ENCODE measurements around the gene HCRTR1. TPM values are rescaled to one million over a fixed set of nuclear protein-coding genes. Genes with fewer than 3 reads are reported as not detected.
A peak's percentile ranks its signal among the peaks of the same experiment; 100 is the strongest.

HCRTR1 gene
- not detected for total RNA-seq
- total RNA-seq (2013): not detected
- total RNA-seq: 0 to 0.20 (median 0) reads per million in 29 experiments

DNA sequence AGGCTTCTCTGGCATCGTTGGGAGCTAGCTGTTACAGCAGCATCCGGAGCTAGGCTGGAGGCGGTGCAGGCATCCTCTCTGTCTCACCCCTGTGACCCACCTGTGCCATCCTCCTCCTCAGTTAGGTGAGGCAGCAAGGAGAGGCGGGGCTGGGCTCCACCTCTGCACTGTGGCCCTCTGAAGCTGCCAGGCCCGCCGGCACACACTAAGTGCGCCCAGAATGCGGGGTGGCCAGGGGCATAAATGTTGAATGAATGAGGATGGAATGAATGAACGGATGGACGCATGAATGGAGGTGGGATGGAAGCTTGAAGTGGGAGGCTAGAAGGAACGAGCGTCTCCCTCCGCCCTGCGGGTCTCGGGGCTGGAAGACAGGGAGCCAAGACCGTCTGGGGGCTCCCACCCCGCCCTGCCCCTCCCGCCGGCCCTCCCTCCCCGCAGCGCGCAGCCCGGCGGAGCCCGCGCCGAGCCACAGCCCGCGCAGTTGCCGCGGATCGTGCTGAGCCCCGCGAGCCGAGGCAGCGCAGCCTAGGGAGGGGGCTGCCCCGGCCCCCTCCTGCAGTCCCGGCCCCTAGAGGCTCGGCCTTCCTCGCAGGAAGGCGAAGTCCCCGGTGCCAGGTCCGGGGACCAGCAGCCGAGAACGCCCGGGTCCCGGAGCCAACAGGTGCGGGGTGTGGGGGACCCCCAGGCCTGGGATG is at the start of gene HCRTR1:
Gene HCRTR1, plus strand, starts transcription at position 472 of the 698 bp plus-strand sequence. CDS start 1,504 bp downstream, outside the sequence.
- peaks cover 2 to 64% of the 10 kb centered on the region in 2 experiments for H3K27me3 ChIP-seq (replicated peaks in 1 of 2; ENCODE audit: control insufficient read depth in 2 of 2, extremely low read depth in 1 of 2, insufficient read depth in 2 of 2, low read length in 1 of 2)
- ChIA-PET POLR2A (no interaction called here), CTCF (interaction anchor here in 1 of 2 donors (0.6 kb wide), 1 partner anchor 75 kb away, joined by 7 read pairs; no protein-coding TSS in a partner anchor)
- no peak within 1 kb of the TSS for H3K27ac ChIP-seq (ENCODE audit: low read length)
- H3K27me3 Mint-ChIP-seq: peaks cover 23 to 37% of the 10 kb centered on the region in 2 donors
- no peak within 1 kb of the TSS for H3K27ac Mint-ChIP-seq
- WGBS (ENCODE audit: insufficient coverage): 17% methylated on average over 34 of the region's 48 CpGs
- no peaks in the 10 kb centered on the region for H3K9me3 Mint-ChIP-seq
- H3K36me3 ChIP-seq (ENCODE audit: control insufficient read depth in 2 of 2, extremely low read depth in 1 of 2, insufficient read depth in 1 of 2, low read length in 1 of 2): no peaks in the 10 kb centered on the region
- ATAC-seq (replicated peaks in 1 of 4) (peak; percentile 16 to 42 (median 41)), DNase-seq (peak in 1 of 35 experiments; percentile 7)
- no peaks in the 10 kb centered on the region for H3K9me3 ChIP-seq
- H3K36me3 Mint-ChIP-seq: peaks cover 4% of the 10 kb centered on the region
- H3K4me1 ChIP-seq (ENCODE audit: control insufficient read depth in 1 of 2, extremely low read depth in 1 of 2, insufficient read depth in 2 of 2, low read length in 2 of 2): peaks cover 0 to 14% of the 10 kb centered on the region in 2 experiments
- peak within 1 kb of the TSS; percentile 34 to 57 for H3K4me3 ChIP-seq (ENCODE audit: control insufficient read depth in 1 of 2, extremely low read depth in 1 of 2, low read length in 1 of 2)
- H3K4me3 Mint-ChIP-seq: peak within 1 kb of the TSS; percentile 61 to 74 (median 63)
- peaks cover 4 to 12% (median 5%) of the 10 kb centered on the region in 3 donors for H3K4me1 Mint-ChIP-seq

DNA sequence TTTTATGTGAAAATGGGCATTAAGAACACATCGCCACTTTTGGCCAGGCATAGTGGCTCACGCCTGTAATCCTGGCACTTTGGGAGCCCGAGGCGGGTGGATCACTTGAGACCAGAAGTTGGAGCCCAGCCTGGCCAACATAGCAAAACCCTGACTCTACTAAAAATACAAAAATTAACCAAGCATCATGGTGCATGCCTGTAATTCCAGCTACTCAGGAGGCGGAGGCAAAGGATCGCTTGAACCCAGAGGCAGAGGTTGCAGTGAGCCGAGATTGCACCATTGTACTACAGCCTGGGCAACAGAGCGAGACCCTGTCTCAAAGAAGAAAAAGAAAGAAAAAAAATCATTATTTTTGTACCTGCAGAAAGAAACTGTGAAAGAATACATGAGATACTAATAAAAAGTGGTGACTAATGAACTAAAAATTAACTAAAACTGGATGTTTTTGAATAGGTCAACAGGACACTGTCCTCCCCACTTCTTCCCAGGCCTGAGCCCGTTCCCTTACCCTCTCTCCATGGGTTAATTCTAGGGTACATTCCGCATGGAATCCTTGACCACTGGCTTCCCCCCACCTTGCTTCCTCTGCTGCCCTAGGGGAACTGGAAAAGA is 49.4 kb upstream of the HCRTR1 start:
- Histone ChIP-seq H3K36me3 (ENCODE audit: control insufficient read depth in 2 of 2, extremely low read depth in 1 of 2, insufficient read depth in 1 of 2, low read length in 1 of 2) (no peaks in the 10 kb centered on the region), H3K9me3 (no peaks in the 10 kb centered on the region), H3K27ac (ENCODE audit: low read length) (no peak overlapping the region), H3K27me3 (replicated peaks in 1 of 2; ENCODE audit: control insufficient read depth in 2 of 2, extremely low read depth in 1 of 2, insufficient read depth in 2 of 2, low read length in 1 of 2) (peaks cover 0 to 34% of the 10 kb centered on the region in 2 experiments), H3K4me1 (ENCODE audit: control insufficient read depth in 1 of 2, extremely low read depth in 1 of 2, insufficient read depth in 2 of 2, low read length in 2 of 2) (no peaks in the 10 kb centered on the region), H3K4me3 (ENCODE audit: control insufficient read depth in 1 of 2, extremely low read depth in 1 of 2, low read length in 1 of 2) (no peak overlapping the region)
- H3K9me3 Mint-ChIP-seq: no peaks in the 10 kb centered on the region
- DNase-seq: no peak
- CTCF ChIA-PET: interaction anchor here in 1 of 2 donors (0.6 kb wide), 1 partner anchor 221 kb away, joined by 4 read pairs; no protein-coding TSS in a partner anchor
- POLR2A ChIA-PET: interaction anchor here in 1 of 2 donors (0.5 kb wide), 1 partner anchor 604 kb away, joined by 5 read pairs; no protein-coding TSS in a partner anchor
- 94% methylated on average over 8 of the region's 10 CpGs for whole genome bisulfite sequencing (ENCODE audit: insufficient coverage)
- H3K4me1 Mint-ChIP-seq: no peaks in the 10 kb centered on the region
- H3K4me3 Mint-ChIP-seq: no peak overlapping the region
- peaks cover 6 to 22% of the 10 kb centered on the region in 2 donors for H3K27me3 Mint-ChIP-seq
- H3K27ac Mint-ChIP-seq: no peak overlapping the region
- ATAC-seq (replicated peaks in 1 of 4): no peak
- no peaks in the 10 kb centered on the region for H3K36me3 Mint-ChIP-seq

DNA sequence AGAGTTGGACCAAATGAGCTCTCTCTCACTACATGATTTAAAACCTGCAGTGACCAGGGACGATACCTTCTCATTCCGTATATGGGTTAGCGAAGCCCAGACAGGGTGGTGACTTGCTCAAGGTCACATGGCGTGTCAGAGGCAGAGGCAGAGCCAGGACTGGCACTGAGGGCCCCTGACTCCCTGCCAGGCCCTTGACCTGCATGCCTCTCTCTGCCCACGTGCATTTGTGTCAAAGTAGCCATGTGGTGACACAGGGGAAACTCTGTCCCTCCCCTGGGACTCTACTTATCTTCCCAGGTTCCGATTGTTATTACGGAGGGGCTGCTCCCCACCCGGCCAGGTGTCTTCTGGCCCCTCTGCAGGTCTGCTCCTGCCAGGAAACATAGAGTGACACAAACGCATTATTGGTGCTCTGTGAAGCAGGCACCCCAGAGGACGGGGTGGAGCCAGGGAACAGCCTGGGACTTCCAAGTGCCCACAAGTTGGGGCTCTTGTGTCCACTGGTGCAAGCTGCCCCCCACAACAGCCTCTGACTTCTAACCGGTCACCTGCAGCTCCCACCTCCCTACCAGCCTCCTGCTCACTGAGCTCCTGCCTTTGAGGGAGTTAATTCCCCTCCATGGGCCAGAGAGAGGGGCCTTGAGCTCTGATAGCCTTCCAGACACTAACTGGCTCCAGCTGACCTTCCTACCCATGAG is 48.4 kb upstream of the HCRTR1 start:
- no peak overlapping the region for H3K27ac Mint-ChIP-seq

DNA sequence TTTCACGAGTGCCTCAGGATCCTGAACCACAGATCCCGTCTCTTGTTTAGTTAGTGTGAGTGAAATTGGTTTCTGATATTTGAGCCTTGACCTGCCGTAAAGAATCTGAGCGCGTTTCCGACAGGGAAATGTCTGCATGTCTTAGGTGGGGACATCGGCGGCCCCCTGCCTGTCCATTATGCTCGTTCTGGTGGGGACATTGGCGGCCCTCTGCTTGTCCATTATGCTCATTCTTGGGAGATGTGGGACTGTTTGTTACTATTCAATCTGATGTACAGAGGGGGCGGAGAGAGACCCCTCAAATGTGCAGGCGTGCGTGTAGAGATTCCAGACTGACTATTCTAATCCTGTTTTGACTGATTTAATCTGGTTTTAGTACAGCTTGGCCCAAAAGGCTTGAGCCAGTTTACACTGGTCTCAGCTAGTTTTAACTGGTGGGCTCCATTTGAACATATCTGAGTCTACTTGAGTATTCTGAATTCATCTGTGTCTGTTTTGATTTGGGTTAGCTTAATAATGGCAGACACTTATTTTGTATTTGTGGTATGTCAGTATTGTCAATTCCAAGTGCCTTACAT is 47.8 kb upstream of the HCRTR1 start:
- no peak overlapping the region for H3K27ac ChIP-seq (ENCODE audit: low read length)
- H3K36me3 Mint-ChIP-seq: no peaks in the 10 kb centered on the region
- whole genome bisulfite sequencing (ENCODE audit: insufficient coverage): 93% methylated on average over 10 of the region's 13 CpGs
- no peaks in the 10 kb centered on the region for H3K4me1 Mint-ChIP-seq
- H3K36me3 ChIP-seq (ENCODE audit: control insufficient read depth in 2 of 2, extremely low read depth in 1 of 2, insufficient read depth in 1 of 2, low read length in 1 of 2): no peaks in the 10 kb centered on the region
- H3K27me3 ChIP-seq (replicated peaks in 1 of 2; ENCODE audit: control insufficient read depth in 2 of 2, extremely low read depth in 1 of 2, insufficient read depth in 2 of 2, low read length in 1 of 2): peaks cover 0 to 38% of the 10 kb centered on the region in 2 experiments
- ChIA-PET POLR2A (no interaction called here), CTCF (no interaction called here)
- no peak overlapping the region for H3K4me3 Mint-ChIP-seq
- DNase-seq: no peak
- H3K9me3 Mint-ChIP-seq: no peaks in the 10 kb centered on the region
- no peak for ATAC-seq (replicated peaks in 1 of 4)
- no peaks in the 10 kb centered on the region for H3K4me1 ChIP-seq (ENCODE audit: control insufficient read depth in 1 of 2, extremely low read depth in 1 of 2, insufficient read depth in 2 of 2, low read length in 2 of 2)
- no peaks in the 10 kb centered on the region for H3K9me3 ChIP-seq
- H3K27me3 Mint-ChIP-seq: peaks cover 3 to 21% of the 10 kb centered on the region in 2 donors
- no peak overlapping the region for H3K27ac Mint-ChIP-seq
- no peak overlapping the region for H3K4me3 ChIP-seq (ENCODE audit: control insufficient read depth in 1 of 2, extremely low read depth in 1 of 2, low read length in 1 of 2)

More for the DNA sequence above, 48.4 kb upstream of the HCRTR1 start:
- WGBS (ENCODE audit: insufficient coverage): 72% methylated on average over 10 of the region's 11 CpGs
- DNase-seq: peak in 1 of 35 experiments; percentile 18
- no peak overlapping the region for H3K4me3 Mint-ChIP-seq
- ChIA-PET CTCF (no interaction called here), POLR2A (no interaction called here)
- H3K4me3 ChIP-seq (ENCODE audit: control insufficient read depth in 1 of 2, extremely low read depth in 1 of 2, low read length in 1 of 2): no peak overlapping the region
- H3K27me3 ChIP-seq (replicated peaks in 1 of 2; ENCODE audit: control insufficient read depth in 2 of 2, extremely low read depth in 1 of 2, insufficient read depth in 2 of 2, low read length in 1 of 2): peaks cover 0 to 37% of the 10 kb centered on the region in 2 experiments
- H3K4me1 Mint-ChIP-seq: no peaks in the 10 kb centered on the region
- H3K4me1 ChIP-seq (ENCODE audit: control insufficient read depth in 1 of 2, extremely low read depth in 1 of 2, insufficient read depth in 2 of 2, low read length in 2 of 2): no peaks in the 10 kb centered on the region
- no peak for ATAC-seq (replicated peaks in 1 of 4)
- H3K36me3 Mint-ChIP-seq: no peaks in the 10 kb centered on the region
- H3K27me3 Mint-ChIP-seq: peaks cover 3 to 21% of the 10 kb centered on the region in 2 donors
- H3K36me3 ChIP-seq (ENCODE audit: control insufficient read depth in 2 of 2, extremely low read depth in 1 of 2, insufficient read depth in 1 of 2, low read length in 1 of 2): no peaks in the 10 kb centered on the region
- no peak overlapping the region for H3K27ac ChIP-seq (ENCODE audit: low read length)
- no peaks in the 10 kb centered on the region for H3K9me3 Mint-ChIP-seq
- H3K9me3 ChIP-seq: no peaks in the 10 kb centered on the region

DNA sequence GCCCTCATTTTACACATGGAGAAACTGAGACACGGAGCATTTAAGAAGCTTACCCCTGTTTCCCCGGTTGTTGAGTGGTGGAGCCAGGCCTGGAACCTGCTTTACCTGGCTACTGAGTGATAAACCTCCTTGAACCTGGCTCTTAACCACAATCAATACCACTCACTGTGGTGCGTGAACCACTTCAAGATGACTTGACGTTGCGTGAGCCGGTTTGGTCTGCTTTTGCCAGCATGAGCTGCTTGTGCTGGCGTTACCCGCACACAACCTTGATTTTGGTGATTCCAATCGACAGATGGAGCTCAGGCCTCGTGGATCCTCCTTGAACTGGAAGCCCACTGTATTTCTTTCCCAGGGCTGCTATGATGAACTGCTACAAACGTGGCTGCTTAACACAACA is 47.3 kb upstream of the HCRTR1 start:
- 73% methylated on average over 9 of the region's 11 CpGs for WGBS (ENCODE audit: insufficient coverage)
- Histone ChIP-seq H3K27ac (ENCODE audit: low read length) (no peak overlapping the region), H3K27me3 (replicated peaks in 1 of 2; ENCODE audit: control insufficient read depth in 2 of 2, extremely low read depth in 1 of 2, insufficient read depth in 2 of 2, low read length in 1 of 2) (peaks cover 0 to 38% of the 10 kb centered on the region in 2 experiments), H3K4me1 (ENCODE audit: control insufficient read depth in 1 of 2, extremely low read depth in 1 of 2, insufficient read depth in 2 of 2, low read length in 2 of 2) (no peaks in the 10 kb centered on the region), H3K36me3 (ENCODE audit: control insufficient read depth in 2 of 2, extremely low read depth in 1 of 2, insufficient read depth in 1 of 2, low read length in 1 of 2) (no peaks in the 10 kb centered on the region), H3K4me3 (ENCODE audit: control insufficient read depth in 1 of 2, extremely low read depth in 1 of 2, low read length in 1 of 2) (no peak overlapping the region), H3K9me3 (no peaks in the 10 kb centered on the region)
- ChIA-PET CTCF (interaction anchor here in 1 of 2 donors (0.6 kb wide), 1 partner anchor 9 kb away, joined by 9 read pairs; no protein-coding TSS in a partner anchor), POLR2A (no interaction called here)
- Mint-ChIP-seq H3K36me3 (no peaks in the 10 kb centered on the region), H3K27me3 (peaks cover 3 to 17% of the 10 kb centered on the region in 2 donors), H3K9me3 (no peaks in the 10 kb centered on the region), H3K27ac (no peak overlapping the region), H3K4me3 (no peak overlapping the region), H3K4me1 (no peaks in the 10 kb centered on the region)
- DNase-seq (no peak), ATAC-seq (replicated peaks in 1 of 4) (no peak)

DNA sequence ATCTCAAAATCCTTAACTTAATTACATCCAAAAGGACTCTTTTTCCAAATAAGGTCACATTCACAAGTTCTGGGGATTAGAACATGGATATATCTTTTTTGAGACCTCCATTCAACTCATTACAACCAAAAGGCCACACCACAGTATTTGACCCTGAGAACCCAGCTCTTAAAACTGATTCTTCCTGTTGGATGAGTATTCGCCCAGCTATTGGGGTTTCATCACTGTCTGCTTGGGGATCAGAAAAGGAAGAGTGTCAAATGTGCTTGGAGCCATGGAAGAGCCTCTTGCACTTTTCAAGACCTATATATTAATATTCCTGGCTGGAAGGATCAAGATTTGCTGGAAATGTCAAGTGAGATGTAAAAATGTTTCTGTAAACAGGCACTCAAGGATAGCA is 46.6 kb upstream of the HCRTR1 start:
- H3K9me3 Mint-ChIP-seq: no peaks in the 10 kb centered on the region
- POLR2A ChIA-PET: no interaction called here
- H3K27ac Mint-ChIP-seq: no peak overlapping the region

More for the DNA sequence above, 46.6 kb upstream of the HCRTR1 start:
- no peaks in the 10 kb centered on the region for H3K36me3 Mint-ChIP-seq
- H3K4me3 Mint-ChIP-seq: no peak overlapping the region
- Histone ChIP-seq H3K4me1 (ENCODE audit: control insufficient read depth in 1 of 2, extremely low read depth in 1 of 2, insufficient read depth in 2 of 2, low read length in 2 of 2) (no peaks in the 10 kb centered on the region), H3K4me3 (ENCODE audit: control insufficient read depth in 1 of 2, extremely low read depth in 1 of 2, low read length in 1 of 2) (no peak overlapping the region), H3K36me3 (ENCODE audit: control insufficient read depth in 2 of 2, extremely low read depth in 1 of 2, insufficient read depth in 1 of 2, low read length in 1 of 2) (no peaks in the 10 kb centered on the region), H3K27ac (ENCODE audit: low read length) (no peak overlapping the region), H3K27me3 (replicated peaks in 1 of 2; ENCODE audit: control insufficient read depth in 2 of 2, extremely low read depth in 1 of 2, insufficient read depth in 2 of 2, low read length in 1 of 2) (peaks cover 0 to 44% of the 10 kb centered on the region in 2 experiments), H3K9me3 (no peaks in the 10 kb centered on the region)
- DNase-seq (no peak), ATAC-seq (replicated peaks in 1 of 4) (no peak)
- WGBS (ENCODE audit: insufficient coverage): no CpG with 5 or more reads among the region's 1 CpG
- CTCF ChIA-PET: no interaction called here
- H3K27me3 Mint-ChIP-seq: peaks cover 3 to 21% of the 10 kb centered on the region in 2 donors
- H3K4me1 Mint-ChIP-seq: no peaks in the 10 kb centered on the region

All from T-cell (primary cell).